ENCODE results near the gene PCK2.

PCK2 gene

GRCh38 chr14:24086193-24086955, 7.7 kb upstream of the PCK2 start:
- TF ChIP-seq, protein P1, sequence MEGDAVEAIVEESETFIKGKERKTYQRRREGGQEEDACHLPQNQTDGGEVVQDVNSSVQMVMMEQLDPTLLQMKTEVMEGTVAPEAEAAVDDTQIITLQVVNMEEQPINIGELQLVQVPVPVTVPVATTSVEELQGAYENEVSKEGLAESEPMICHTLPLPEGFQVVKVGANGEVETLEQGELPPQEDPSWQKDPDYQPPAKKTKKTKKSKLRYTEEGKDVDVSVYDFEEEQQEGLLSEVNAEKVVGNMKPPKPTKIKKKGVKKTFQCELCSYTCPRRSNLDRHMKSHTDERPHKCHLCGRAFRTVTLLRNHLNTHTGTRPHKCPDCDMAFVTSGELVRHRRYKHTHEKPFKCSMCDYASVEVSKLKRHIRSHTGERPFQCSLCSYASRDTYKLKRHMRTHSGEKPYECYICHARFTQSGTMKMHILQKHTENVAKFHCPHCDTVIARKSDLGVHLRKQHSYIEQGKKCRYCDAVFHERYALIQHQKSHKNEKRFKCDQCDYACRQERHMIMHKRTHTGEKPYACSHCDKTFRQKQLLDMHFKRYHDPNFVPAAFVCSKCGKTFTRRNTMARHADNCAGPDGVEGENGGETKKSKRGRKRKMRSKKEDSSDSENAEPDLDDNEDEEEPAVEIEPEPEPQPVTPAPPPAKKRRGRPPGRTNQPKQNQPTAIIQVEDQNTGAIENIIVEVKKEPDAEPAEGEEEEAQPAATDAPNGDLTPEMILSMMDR (IDR thresholded peaks at IDR 0.05; ENCODE audit: low read depth, low read length), result no peak

DNA sequence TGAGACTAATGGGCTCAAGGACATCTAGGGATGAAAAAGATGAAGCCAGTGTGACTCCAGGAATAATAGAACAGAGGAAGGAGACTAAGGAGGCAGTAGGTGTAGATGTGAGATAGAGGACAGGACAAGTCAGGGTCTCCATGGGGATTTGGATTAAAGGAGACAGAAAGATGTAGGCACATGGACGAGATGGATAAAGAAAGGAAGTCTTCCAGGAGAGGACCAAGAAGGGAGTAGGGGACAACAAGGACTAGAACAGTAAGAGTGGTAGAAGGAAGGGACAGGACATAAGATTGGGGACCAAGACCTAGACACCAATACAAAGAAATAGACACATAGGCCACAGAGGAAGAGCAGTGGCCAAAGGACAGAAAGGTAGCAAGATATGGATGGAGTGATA, 7.1 kb upstream of the PCK2 start:
- no peak overlapping the region for H3K4me3 ChIP-seq (ENCODE audit: low read depth, low read length)
- TF ChIP-seq, protein P1 (IDR thresholded peaks at IDR 0.05; ENCODE audit: low read depth, low read length), result no peak

More at GRCh38 chr14:24086193-24086955, 7.7 kb upstream of the PCK2 start:
- no peak overlapping the region for H3K4me3 ChIP-seq (ENCODE audit: low read depth, low read length)

GRCh38 chr14:24088095-24088494, 6.0 kb upstream of the PCK2 start:
- TF ChIP-seq, protein P1 (IDR thresholded peaks at IDR 0.05; ENCODE audit: low read depth, low read length), result no peak
- H3K4me3 ChIP-seq (ENCODE audit: low read depth, low read length), result no peak overlapping the region

DNA sequence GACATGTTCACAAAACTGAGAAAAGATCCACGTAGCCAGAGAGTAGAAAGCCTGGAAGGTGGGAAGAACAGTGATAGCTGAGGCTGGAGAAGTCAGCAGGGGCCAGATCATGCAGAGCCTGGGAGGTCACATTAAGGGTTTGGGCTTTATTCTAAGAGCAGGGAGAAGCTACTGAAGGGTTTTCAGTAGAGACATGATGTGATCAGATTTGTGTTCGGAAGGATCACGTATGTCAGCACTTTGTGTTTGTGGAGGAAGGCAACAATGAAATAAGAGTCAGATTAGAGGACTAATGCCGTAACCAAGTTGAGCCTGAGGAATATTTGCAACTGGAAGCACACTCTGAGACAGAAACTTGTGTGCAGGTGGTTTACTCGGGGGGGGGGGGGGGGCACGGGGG, 4.2 kb upstream of the PCK2 start:
- H3K4me3 ChIP-seq (ENCODE audit: low read depth, low read length), result no peak overlapping the region
- TF ChIP-seq, protein P1 (IDR thresholded peaks at IDR 0.05; ENCODE audit: low read depth, low read length), result no peak

- TF ChIP-seq, protein P1 (IDR thresholded peaks at IDR 0.05; ENCODE audit: low read depth, low read length), result no peak
- H3K4me3 ChIP-seq (ENCODE audit: low read depth, low read length), result no peak overlapping the region
These were observed 2.0 kb upstream of the PCK2 start for GRCh38 chr14:24092110-24092504.

DNA sequence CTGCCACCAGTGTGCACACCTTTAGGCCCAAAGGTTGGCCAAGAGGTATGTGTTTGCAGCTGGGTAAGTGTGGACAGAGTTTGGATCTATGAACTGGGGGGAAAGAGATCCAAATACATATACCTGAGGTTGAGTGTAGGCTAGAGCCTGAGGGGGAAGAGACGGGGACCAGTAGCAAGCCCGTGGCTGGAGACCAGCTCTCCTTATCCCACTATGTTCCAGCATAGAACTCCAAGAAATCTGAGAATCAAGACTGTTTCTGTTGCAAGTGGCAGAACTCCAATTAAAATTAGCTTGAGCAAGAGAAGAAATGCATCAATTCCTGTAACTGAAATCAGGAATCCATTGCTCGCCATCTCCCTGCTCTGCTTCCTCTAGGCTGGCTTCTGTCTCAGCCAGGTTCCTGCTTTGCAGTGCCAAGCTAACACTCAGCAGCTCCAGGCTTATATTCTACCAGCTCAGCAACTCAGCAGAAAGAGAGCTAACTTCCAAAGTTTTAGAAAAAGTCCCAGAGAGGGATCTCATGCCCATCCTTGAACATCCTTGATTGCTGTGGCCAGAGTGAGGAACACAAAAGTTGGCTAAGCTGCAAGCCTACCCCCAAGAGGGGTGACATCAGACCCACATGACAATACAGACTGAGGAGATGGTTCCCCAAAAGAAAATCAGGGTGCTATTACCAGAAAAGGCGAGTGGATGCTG, 1.5 kb upstream of the PCK2 start:
- TF ChIP-seq, protein P1 (IDR thresholded peaks at IDR 0.05; ENCODE audit: low read depth, low read length), result no peak
- H3K4me3 ChIP-seq (ENCODE audit: low read depth, low read length), result no peak overlapping the region

Data from WI38 (cell line).